ENCODE results near the gene A1BG.

A1BG gene

DNA sequence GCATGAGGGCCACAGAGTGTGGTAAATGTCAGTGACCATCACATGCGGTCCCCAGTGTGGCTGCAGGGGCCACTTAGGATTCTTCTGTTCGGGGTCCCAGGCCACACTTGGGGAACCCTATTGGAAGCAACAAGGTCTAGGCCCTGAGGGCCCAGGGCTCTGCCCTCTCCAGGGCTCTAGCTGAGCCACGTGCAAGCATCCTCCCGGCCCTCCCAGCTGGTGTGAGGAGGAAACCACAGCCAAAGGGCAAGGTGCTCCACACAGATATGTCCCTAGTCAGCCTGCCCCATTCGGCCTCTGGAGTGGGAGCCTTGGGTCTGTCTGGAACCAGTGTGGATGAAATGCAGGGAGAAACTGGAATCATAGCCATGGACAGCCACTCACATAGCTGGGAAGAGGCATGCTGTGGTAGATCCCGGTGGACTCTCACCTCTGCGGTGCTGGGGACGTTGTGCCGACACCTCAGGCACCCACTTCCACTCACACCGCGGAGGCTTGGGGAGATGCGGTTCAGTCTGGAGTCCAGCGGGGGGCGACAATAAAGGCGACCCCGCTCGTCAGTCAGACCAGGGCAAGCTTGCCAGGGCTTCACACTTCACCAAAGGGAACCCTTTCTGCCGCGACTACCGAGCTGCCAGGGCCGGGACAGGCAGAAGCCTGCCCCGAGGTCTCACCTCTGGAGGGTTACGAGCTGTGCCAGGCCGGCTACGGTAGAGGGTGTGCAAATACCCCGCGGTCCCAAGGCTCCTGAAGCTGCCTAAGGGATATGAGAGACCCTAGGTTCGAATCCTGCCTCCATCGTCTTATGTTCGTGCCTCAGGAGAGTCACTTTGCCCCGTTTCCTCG lies 13.5 kb upstream of the A1BG start:
- H3K4me3 ChIP-seq (ENCODE audit: low read depth, low read length): no peak overlapping the region
- TF ChIP-seq, protein P1, sequence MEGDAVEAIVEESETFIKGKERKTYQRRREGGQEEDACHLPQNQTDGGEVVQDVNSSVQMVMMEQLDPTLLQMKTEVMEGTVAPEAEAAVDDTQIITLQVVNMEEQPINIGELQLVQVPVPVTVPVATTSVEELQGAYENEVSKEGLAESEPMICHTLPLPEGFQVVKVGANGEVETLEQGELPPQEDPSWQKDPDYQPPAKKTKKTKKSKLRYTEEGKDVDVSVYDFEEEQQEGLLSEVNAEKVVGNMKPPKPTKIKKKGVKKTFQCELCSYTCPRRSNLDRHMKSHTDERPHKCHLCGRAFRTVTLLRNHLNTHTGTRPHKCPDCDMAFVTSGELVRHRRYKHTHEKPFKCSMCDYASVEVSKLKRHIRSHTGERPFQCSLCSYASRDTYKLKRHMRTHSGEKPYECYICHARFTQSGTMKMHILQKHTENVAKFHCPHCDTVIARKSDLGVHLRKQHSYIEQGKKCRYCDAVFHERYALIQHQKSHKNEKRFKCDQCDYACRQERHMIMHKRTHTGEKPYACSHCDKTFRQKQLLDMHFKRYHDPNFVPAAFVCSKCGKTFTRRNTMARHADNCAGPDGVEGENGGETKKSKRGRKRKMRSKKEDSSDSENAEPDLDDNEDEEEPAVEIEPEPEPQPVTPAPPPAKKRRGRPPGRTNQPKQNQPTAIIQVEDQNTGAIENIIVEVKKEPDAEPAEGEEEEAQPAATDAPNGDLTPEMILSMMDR (IDR thresholded peaks at IDR 0.05; ENCODE audit: low read depth, low read length, missing control alignments): no peak
- DNase-seq (ENCODE audit: low read depth): no peak

DNA sequence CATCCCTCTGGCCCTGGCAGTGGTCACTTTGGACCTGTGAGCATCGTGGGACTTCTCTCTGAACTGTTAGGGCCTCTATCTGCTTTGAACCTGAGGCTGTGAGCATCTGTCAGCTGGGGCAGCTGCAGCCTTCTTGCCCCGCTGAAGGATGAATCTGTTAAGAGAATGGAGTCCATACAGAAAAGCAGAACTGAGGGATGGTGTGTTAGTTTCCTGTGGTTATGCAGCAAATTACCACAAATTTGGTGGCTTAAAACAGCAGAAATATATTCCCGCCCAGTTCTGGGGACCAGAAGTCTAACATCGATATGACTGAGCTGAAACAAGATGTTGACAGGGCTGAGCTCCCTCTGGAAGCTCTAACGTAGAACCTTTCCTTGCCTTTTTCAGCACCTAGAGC lies 10.9 kb upstream of the A1BG start:
- no peak overlapping the region for H3K4me3 ChIP-seq (ENCODE audit: low read depth, low read length)
- TF ChIP-seq, protein P1 (IDR thresholded peaks at IDR 0.05; ENCODE audit: low read depth, low read length, missing control alignments): no peak
- DNase-seq (ENCODE audit: low read depth): no peak

DNA sequence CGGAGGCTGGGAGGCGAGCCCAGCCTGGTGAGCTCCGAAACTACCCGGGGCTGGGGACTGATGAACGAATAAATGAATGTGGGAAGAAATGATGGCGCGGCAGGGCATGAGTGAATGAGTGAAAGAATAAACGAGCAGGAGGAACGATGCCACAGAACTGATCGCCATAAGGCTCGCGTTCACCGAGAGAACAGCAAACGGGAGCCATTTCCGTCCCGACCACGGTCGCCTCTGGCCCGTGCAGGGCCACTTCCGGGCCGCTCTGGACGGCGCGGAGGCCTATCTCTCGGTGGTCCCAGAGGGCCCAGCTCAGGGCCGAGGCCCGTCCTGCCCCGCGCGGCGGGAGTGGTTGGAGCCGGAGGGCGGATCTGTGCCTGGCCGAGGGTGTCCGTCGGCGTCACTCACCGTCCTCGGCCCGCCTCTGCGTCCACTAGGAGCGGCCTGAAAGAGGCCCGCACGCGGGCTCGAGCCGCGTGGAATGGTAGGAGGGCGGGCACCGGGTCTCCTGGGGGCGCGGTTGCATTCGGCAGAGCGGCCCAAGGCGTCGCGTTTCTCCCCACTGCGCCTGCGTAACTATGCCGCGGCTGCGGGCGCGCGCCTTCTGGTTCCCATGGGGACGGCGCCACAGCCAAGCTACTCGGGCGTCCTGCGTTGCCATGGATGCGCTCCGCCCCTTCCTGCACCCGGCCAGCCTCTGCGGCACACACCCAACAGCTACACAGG lies 9.1 kb upstream of the A1BG start, which contains the start of gene ZNF497:
Gene ZNF497 (minus strand): TSS at position 480 of the 723 bp plus-strand sequence. CDS start 5,116 bp downstream, outside the sequence.
- TF ChIP-seq, protein P1 (IDR thresholded peaks at IDR 0.05; ENCODE audit: low read depth, low read length, missing control alignments): no peak
- H3K4me3 ChIP-seq (ENCODE audit: low read depth, low read length): peak within 1 kb of the TSS; percentile 62
- DNase-seq (ENCODE audit: low read depth): peak; percentile 84

- TF ChIP-seq, protein P1 (IDR thresholded peaks at IDR 0.05; ENCODE audit: low read depth, low read length, missing control alignments): no peak
- DNase-seq (ENCODE audit: low read depth): no peak
- peak overlapping the region; percentile 62 for H3K4me3 ChIP-seq (ENCODE audit: low read depth, low read length)
Measured at GRCh38 chr19:58361900-58362271, 8.6 kb upstream of the A1BG start.

GRCh38 chr19:58357481-58358145 lies 4.3 kb upstream of the A1BG start:
- TF ChIP-seq, protein P1 (IDR thresholded peaks at IDR 0.05; ENCODE audit: low read depth, low read length, missing control alignments): no peak
- DNase-seq (ENCODE audit: low read depth): no peak
- no peak overlapping the region for H3K4me3 ChIP-seq (ENCODE audit: low read depth, low read length)

GRCh38 chr19:58356766-58357480 lies 3.6 kb upstream of the A1BG start:
- DNase-seq (ENCODE audit: low read depth): no peak
- H3K4me3 ChIP-seq (ENCODE audit: low read depth, low read length): no peak overlapping the region
- TF ChIP-seq, protein P1 (IDR thresholded peaks at IDR 0.05; ENCODE audit: low read depth, low read length, missing control alignments): no peak
